GM13976 (cell line): ENCODE results near the gene RNF112.
"Not testable (repeated sequence)": the region's sequence is repeated elsewhere in the genome, so short reads cannot be mapped to it uniquely, and the experiment has no call there.

Experiments
- DNase-seq: peaks from one replicate; pipeline ENCODE4 v3.0.0; 2012; ENCODE audit warnings: low spot score
- CTCF ChIP-seq: IDR thresholded peaks from 2 replicates; pipeline ENCODE4 v1.5.1; 2012; ENCODE audit warnings: borderline replicate concordance, mild to moderate bottlenecking; ENCODE audit not compliant: insufficient read depth; ENCODE audit errors: extremely low read depth, missing control alignments, control extremely low read depth
- in situ Hi-C: fragments of 300-500 bp; cut with MboI; formaldehyde crosslinking; loops from one replicate; pipeline ENCODE4 v1.12.0; 2022; ENCODE audit warnings: low sequenced_read_pairs, mixed read lengths, inconsistent platforms; ENCODE audit not compliant: unreplicated experiment

The RNF112 gene

GRCh38 chr17:19461116-19461515 is 50.1 kb downstream of the RNF112 start:
- no peak for TF ChIP-seq CTCF
- in situ Hi-C loops: no loop called here
- DNase-seq: no peak

- in situ Hi-C loops: no loop called here
- TF ChIP-seq CTCF: no peak
- DNase-seq: no peak
These were observed 50.6 kb downstream of the RNF112 start for GRCh38 chr17:19461681-19462080.

GRCh38 chr17:19462456-19463035 is 51.5 kb downstream of the RNF112 start:
- DNase-seq, in situ Hi-C loops: not testable (repeated sequence)

GRCh38 chr17:19464031-19465026 is 53.3 kb downstream of the RNF112 start:
- in situ Hi-C loops: no loop called here
- no peak for DNase-seq
- TF ChIP-seq CTCF: no peak
